Measurements from ENCODE around the gene PURA. TPM values are rescaled to one million over a fixed set of nuclear protein-coding genes. Genes with fewer than 3 reads are reported as not detected.

Gene PURA
- total RNA-seq, 1 experiment from 2014 or later, result 20.1 TPM

GRCh38 chr5:140110646-140110957, 3.3 kb upstream of the PURA start:
- ChIA-PET POLR2A (interaction anchor here (0.6 to 6.3 kb wide), 9 partner anchors 9 to 548 kb away, joined by 3 to 147 read pairs (median 5); partner anchors contain the start of genes CYSTM1 and PURA), CTCF (interaction anchor here (0.6 kb wide), 1 partner anchor 849 kb away, joined by 3 read pairs; no protein-coding TSS in a partner anchor)
- DNase-seq (ENCODE audit: unreplicated experiment), result no peak
- Mint-ChIP-seq H3K4me3 (ENCODE audit: unreplicated experiment) (no peak overlapping the region), H3K27me3 (ENCODE audit: insufficient read depth, unreplicated experiment) (no peaks in the 10 kb centered on the region), H3K9me3 (ENCODE audit: unreplicated experiment) (no peaks in the 10 kb centered on the region), H3K27ac (ENCODE audit: low read depth, unreplicated experiment) (no peak overlapping the region), H3K36me3 (ENCODE audit: insufficient read depth, unreplicated experiment) (peaks cover 17% of the 10 kb centered on the region), H3K4me1 (ENCODE audit: insufficient read depth, unreplicated experiment) (peaks cover 56% of the 10 kb centered on the region)
- intact Hi-C loops (cut with micrococcal nuclease), result no loop called here
- no TSS peak for BruUV-seq (replicated peaks)
- TF ChIP-seq CTCF (IDR thresholded peaks at IDR 0.05; ENCODE audit: unreplicated experiment), result no peak

- intact Hi-C loops (cut with micrococcal nuclease), result no loop called here
- H3K27me3 Mint-ChIP-seq (ENCODE audit: insufficient read depth, unreplicated experiment), result no peaks in the 10 kb centered on the region
- ChIA-PET CTCF (interaction anchor here (0.7 to 1.6 kb wide), 4 partner anchors 30 to 403 kb away, joined by 3 to 5 read pairs (median 4); no protein-coding TSS in a partner anchor), POLR2A (interaction anchor here (0.6 to 4.4 kb wide), 4 partner anchors 12 to 71 kb away, joined by 3 to 53 read pairs (median 4); no protein-coding TSS in a partner anchor)
- DNase-seq (ENCODE audit: unreplicated experiment), result no peak
- H3K27ac Mint-ChIP-seq (ENCODE audit: low read depth, unreplicated experiment), result no peak overlapping the region
- H3K4me3 Mint-ChIP-seq (ENCODE audit: unreplicated experiment), result no peak overlapping the region
- H3K36me3 Mint-ChIP-seq (ENCODE audit: insufficient read depth, unreplicated experiment), result peaks cover 20% of the 10 kb centered on the region
- no peaks in the 10 kb centered on the region for H3K9me3 Mint-ChIP-seq (ENCODE audit: unreplicated experiment)
- no peak for TF ChIP-seq CTCF (IDR thresholded peaks at IDR 0.05; ENCODE audit: unreplicated experiment)
- no TSS peak for BruUV-seq (replicated peaks)
- H3K4me1 Mint-ChIP-seq (ENCODE audit: insufficient read depth, unreplicated experiment), result peaks cover 57% of the 10 kb centered on the region
These were observed 2.7 kb upstream of the PURA start for GRCh38 chr5:140111011-140111858.

GRCh38 chr5:140111859-140112551, 1.9 kb upstream of the PURA start:
- DNase-seq (ENCODE audit: unreplicated experiment), result no peak
- ChIA-PET CTCF (interaction anchor here (0.6 to 1.6 kb wide), 11 partner anchors 20 to 404 kb away, joined by 3 to 5 read pairs (median 4); no protein-coding TSS in a partner anchor), POLR2A (interaction anchor here (0.7 to 4.4 kb wide), 6 partner anchors 9 to 72 kb away, joined by 3 to 53 read pairs (median 4); partner anchors contain the start of gene NRG2)
- intact Hi-C loops (cut with micrococcal nuclease), result no loop called here
- Mint-ChIP-seq H3K36me3 (ENCODE audit: insufficient read depth, unreplicated experiment) (peaks cover 17% of the 10 kb centered on the region), H3K4me1 (ENCODE audit: insufficient read depth, unreplicated experiment) (peaks cover 57% of the 10 kb centered on the region), H3K4me3 (ENCODE audit: unreplicated experiment) (peak overlapping the region; percentile 88), H3K27me3 (ENCODE audit: insufficient read depth, unreplicated experiment) (no peaks in the 10 kb centered on the region), H3K27ac (ENCODE audit: low read depth, unreplicated experiment) (peak overlapping the region; percentile 87), H3K9me3 (ENCODE audit: unreplicated experiment) (no peaks in the 10 kb centered on the region)
- BruUV-seq (replicated peaks), result no TSS peak
- TF ChIP-seq CTCF (IDR thresholded peaks at IDR 0.05; ENCODE audit: unreplicated experiment), result no peak

GRCh38 chr5:140112685-140113179, 1.2 kb upstream of the PURA start:
- ChIA-PET CTCF (interaction anchor here (0.6 to 1.8 kb wide), 11 partner anchors 10 to 251 kb away, joined by 3 to 5 read pairs (median 4); no protein-coding TSS in a partner anchor), POLR2A (interaction anchor here (0.7 to 4.9 kb wide), 9 partner anchors 10 to 77 kb away, joined by 3 to 53 read pairs (median 5); partner anchors contain the start of gene NRG2)
- peak overlapping the region; percentile 87 for H3K27ac Mint-ChIP-seq (ENCODE audit: low read depth, unreplicated experiment)
- no peak for TF ChIP-seq CTCF (IDR thresholded peaks at IDR 0.05; ENCODE audit: unreplicated experiment)
- no TSS peak for BruUV-seq (replicated peaks)
- no peaks in the 10 kb centered on the region for H3K9me3 Mint-ChIP-seq (ENCODE audit: unreplicated experiment)
- peak overlapping the region; percentile 88 for H3K4me3 Mint-ChIP-seq (ENCODE audit: unreplicated experiment)
- no peaks in the 10 kb centered on the region for H3K27me3 Mint-ChIP-seq (ENCODE audit: insufficient read depth, unreplicated experiment)
- peaks cover 61% of the 10 kb centered on the region for H3K4me1 Mint-ChIP-seq (ENCODE audit: insufficient read depth, unreplicated experiment)
- peaks cover 10% of the 10 kb centered on the region for H3K36me3 Mint-ChIP-seq (ENCODE audit: insufficient read depth, unreplicated experiment)
- intact Hi-C loops (cut with micrococcal nuclease), result no loop called here
- DNase-seq (ENCODE audit: unreplicated experiment), result no peak
